BLaER1 (cell line): ENCODE data around the gene OSBPL8.

Source experiments
- H3K27ac ChIP-seq: shearing (Covaris generic); formaldehyde crosslinking; 2 replicates; pipeline ENCODE4 v1.8.1; 2022
- H3K27me3 ChIP-seq: shearing (Covaris generic); formaldehyde crosslinking; 2 replicates; pipeline ENCODE4 v1.8.1; 2022
- H3K36me3 ChIP-seq: shearing (Covaris generic); formaldehyde crosslinking; 2 replicates; pipeline ENCODE4 v1.8.1; 2022
- H3K4me1 ChIP-seq: shearing (Covaris generic); formaldehyde crosslinking; 2 replicates; pipeline ENCODE4 v1.8.1; 2022
- H3K4me2 ChIP-seq: shearing (Covaris generic); formaldehyde crosslinking; 2 replicates; pipeline ENCODE4 v1.8.1; 2022
- H3K4me3 ChIP-seq: shearing (Covaris generic); formaldehyde crosslinking; 2 replicates; pipeline ENCODE4 v1.8.1; 2022
- H3K9ac ChIP-seq: shearing (Covaris generic); formaldehyde crosslinking; 2 replicates; pipeline ENCODE4 v1.8.1; 2022
- H3K9me3 ChIP-seq: shearing (Covaris generic); formaldehyde crosslinking; 2 replicates; pipeline ENCODE4 v1.8.1; 2022
- H4K20me1 ChIP-seq: shearing (Covaris generic); formaldehyde crosslinking; 2 replicates; pipeline ENCODE4 v1.8.1; 2022
- Cebpa-rat ChIP-seq: shearing (Covaris generic); IDR thresholded peaks from 2 replicates; pipeline ENCODE4 v1.8.1; 2022

OSBPL8 gene

DNA sequence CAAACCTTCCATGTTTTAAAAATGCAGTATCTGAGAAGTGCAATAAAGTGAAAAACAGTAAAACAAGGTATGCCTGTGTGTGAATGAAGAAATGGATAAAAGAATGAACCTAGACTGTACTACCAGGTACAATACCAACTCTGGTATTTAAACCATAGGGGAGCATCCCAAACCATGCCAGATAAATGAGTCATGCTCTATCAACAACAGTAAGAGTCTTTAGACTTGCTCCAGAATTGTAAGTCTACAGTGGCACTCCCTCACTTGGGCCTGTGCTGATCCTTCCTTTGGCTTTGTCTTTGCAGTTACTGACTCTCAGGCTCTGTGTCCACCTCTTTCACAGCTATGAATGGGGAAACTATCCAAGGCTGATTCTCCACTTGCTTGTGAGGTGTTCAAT is 249.5 kb downstream of the OSBPL8 start:
- H3K4me2 ChIP-seq: no peak overlapping the region
- H3K9ac ChIP-seq: no peak overlapping the region
- H3K4me3 ChIP-seq: no peak overlapping the region
- H3K36me3 ChIP-seq: no peaks in the 10 kb centered on the region
- H3K4me1 ChIP-seq: no peaks in the 10 kb centered on the region
- H3K27ac ChIP-seq: no peak overlapping the region
- no peaks in the 10 kb centered on the region for H3K9me3 ChIP-seq
- H3K27me3 ChIP-seq: no peaks in the 10 kb centered on the region
- H4K20me1 ChIP-seq: no peaks in the 10 kb centered on the region
- TF ChIP-seq Cebpa-rat: no peak

DNA sequence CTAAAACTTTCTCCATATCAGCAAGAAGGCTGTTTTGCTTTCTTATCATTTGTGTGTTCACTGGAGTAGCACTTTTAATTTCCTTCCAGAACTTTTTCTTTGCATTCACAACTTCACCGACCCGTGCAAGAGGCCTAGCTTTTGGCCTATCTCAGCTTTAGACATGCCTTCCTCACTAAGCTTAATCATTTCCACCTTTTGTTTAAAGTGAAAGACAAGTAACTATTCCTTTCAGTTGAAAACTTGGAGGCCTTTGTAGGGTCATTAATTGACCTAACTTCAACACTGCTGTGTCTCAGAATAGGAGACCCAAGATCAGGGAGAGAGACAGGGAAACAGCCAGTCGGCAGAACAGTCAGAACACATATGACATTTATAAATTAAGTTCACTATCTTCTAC is 250.7 kb downstream of the OSBPL8 start:
- H3K4me1 ChIP-seq: no peaks in the 10 kb centered on the region
- H3K9me3 ChIP-seq: no peaks in the 10 kb centered on the region
- no peaks in the 10 kb centered on the region for H3K27me3 ChIP-seq
- no peaks in the 10 kb centered on the region for H3K36me3 ChIP-seq
- H3K9ac ChIP-seq: no peak overlapping the region
- TF ChIP-seq Cebpa-rat: no peak
- no peak overlapping the region for H3K4me2 ChIP-seq
- no peaks in the 10 kb centered on the region for H4K20me1 ChIP-seq
- no peak overlapping the region for H3K4me3 ChIP-seq
- no peak overlapping the region for H3K27ac ChIP-seq

DNA sequence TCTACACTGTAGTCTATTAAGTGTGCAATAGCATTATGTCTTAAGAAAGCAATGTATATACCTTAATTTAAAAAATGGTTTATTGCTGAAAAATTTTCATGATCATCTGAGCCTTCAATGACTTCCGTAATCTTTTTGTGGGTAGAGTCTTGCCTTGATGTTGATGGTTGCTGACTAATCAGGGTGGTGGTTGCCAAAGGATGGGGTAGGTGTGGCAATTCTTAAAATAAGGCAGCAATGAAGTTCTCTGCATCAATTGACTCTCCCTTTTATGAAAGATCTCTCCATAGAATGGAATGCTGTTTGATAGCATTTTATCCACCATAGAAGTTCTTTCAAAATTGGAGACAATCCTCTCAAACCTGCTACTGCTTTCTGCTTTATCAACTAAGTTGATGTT is 252.5 kb downstream of the OSBPL8 start:
- H4K20me1 ChIP-seq: no peaks in the 10 kb centered on the region
- H3K36me3 ChIP-seq: no peaks in the 10 kb centered on the region
- no peak overlapping the region for H3K9ac ChIP-seq
- no peak overlapping the region for H3K27ac ChIP-seq
- no peaks in the 10 kb centered on the region for H3K4me1 ChIP-seq
- H3K4me3 ChIP-seq: no peak overlapping the region
- no peaks in the 10 kb centered on the region for H3K9me3 ChIP-seq
- no peak for TF ChIP-seq Cebpa-rat
- H3K4me2 ChIP-seq: no peak overlapping the region
- no peaks in the 10 kb centered on the region for H3K27me3 ChIP-seq

DNA sequence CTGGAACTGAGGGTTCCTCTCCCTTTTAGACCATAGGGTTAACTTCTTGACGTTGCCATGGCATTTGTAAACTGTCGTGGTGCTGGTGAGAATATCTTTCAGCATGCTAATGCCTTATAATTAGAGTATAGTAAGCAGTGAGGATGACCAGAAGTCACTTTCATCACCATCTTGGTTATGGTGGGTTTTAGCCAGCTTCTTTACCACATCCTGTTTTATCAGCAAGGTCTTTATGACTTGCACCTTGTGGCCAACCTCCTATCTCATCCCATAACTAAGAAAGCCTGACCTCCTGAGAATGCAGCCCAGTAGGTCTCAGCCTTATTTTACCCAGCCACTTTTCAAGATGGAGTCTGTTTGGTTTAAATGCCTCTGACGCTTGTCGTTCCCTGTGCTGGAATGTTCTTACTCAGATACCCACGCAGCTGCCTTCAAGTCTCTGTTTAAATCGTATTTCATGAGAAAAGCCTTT is 255.5 kb downstream of the OSBPL8 start:
- Histone ChIP-seq H3K4me2 (no peak overlapping the region), H3K36me3 (no peaks in the 10 kb centered on the region), H3K27ac (no peak overlapping the region), H3K4me1 (no peaks in the 10 kb centered on the region), H3K9me3 (no peaks in the 10 kb centered on the region), H3K27me3 (no peaks in the 10 kb centered on the region), H4K20me1 (no peaks in the 10 kb centered on the region), H3K9ac (no peak overlapping the region), H3K4me3 (no peak overlapping the region)
- no peak for TF ChIP-seq Cebpa-rat

DNA sequence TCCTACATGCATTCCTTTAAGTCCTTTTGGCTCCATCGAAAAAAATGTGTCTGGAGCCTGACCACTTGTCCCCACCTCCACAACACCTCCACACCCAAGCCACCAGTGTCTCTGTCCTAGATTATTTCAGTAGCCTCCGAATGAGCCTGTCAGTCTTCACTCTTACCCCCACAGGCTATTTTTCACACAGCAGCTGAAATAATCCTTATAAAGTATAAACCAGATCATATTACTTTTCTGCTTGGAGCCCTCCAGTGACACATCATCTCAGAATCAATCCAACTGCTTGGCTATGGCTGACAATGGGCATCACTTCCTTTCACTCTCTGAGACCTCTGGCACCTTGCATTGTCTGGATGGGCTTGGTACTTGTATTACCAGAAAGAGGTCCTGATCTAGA is 256.2 kb downstream of the OSBPL8 start:
- H3K4me3 ChIP-seq: no peak overlapping the region
- H3K36me3 ChIP-seq: no peaks in the 10 kb centered on the region
- no peak overlapping the region for H3K27ac ChIP-seq
- no peak overlapping the region for H3K4me2 ChIP-seq
- H3K9ac ChIP-seq: no peak overlapping the region
- no peak for TF ChIP-seq Cebpa-rat
- no peaks in the 10 kb centered on the region for H3K4me1 ChIP-seq
- no peaks in the 10 kb centered on the region for H3K27me3 ChIP-seq
- no peaks in the 10 kb centered on the region for H4K20me1 ChIP-seq
- H3K9me3 ChIP-seq: no peaks in the 10 kb centered on the region
